Endometrial microvascular endothelial cells (primary cell): ENCODE data around the gene NES. TPM values are rescaled to one million over a fixed set of nuclear protein-coding genes. Genes with fewer than 3 reads are reported as not detected.

ENCODE experiments used
- total RNA-seq: library from RNA; depleted of rRNA; stranded (reverse); fragments of >200 nt; gene quantifications from one replicate; pipeline ENCODE4 v1.2.3, GENCODE V29; 2015; ENCODE audit errors: inconsistent ontology term

Gene NES
- total RNA-seq, 1 donor from 2014 or later = 239 TPM

Other genes with a start within 250 kb of the NES start
- 53.5 TPM for gene MEF2D, start 176.6 kb downstream of the NES start, total RNA-seq
- gene IQGAP3, start 104.8 kb downstream of the NES start, total RNA-seq = 39.4 TPM
- not detected for gene TTC24, start 97.7 kb downstream of the NES start, total RNA-seq
- 92.0 TPM for gene NAXE, start 85.6 kb downstream of the NES start, total RNA-seq
- 12.9 TPM for gene GPATCH4, start 75.9 kb downstream of the NES start, total RNA-seq
- gene HAPLN2, start 58.0 kb downstream of the NES start, total RNA-seq = not detected
- gene BCAN, start 35.3 kb downstream of the NES start, total RNA-seq = not detected
- not detected for gene CRABP2, start 28.2 kb upstream of the NES start, total RNA-seq
- gene METTL25B, start 51.1 kb upstream of the NES start, total RNA-seq = 3.1 TPM
- 21.4 TPM for gene ISG20L2, start 51.4 kb upstream of the NES start, total RNA-seq
- gene MRPL24, start 63.7 kb upstream of the NES start, total RNA-seq = 87.7 TPM
- 299 TPM for gene HDGF, start 74.3 kb upstream of the NES start, total RNA-seq
- gene PRCC, start 90.1 kb upstream of the NES start, total RNA-seq = 48.2 TPM
- 0.19 TPM for gene SH2D2A, start 139.4 kb upstream of the NES start, total RNA-seq
- gene INSRR, start 181.7 kb upstream of the NES start, total RNA-seq = not detected
- not detected for gene NTRK1, start 183.5 kb upstream of the NES start, total RNA-seq
- 50.3 TPM for gene PEAR1, start 216.3 kb upstream of the NES start, total RNA-seq
- gene LRRC71, start 243.2 kb upstream of the NES start, total RNA-seq = not detected